Posterior cingulate gyrus (tissue), 11 donors: ENCODE data around the gene CEACAM19.
"Not testable (repeated sequence)": the region's sequence is repeated elsewhere in the genome, so short reads cannot be mapped to it uniquely, and the experiment has no call there.

ENCODE experiments used
- DNase-seq, 10 donors: peaks; one replicate each; pipeline versions ENCODE4 v3.0.0 to v3.0.0-alpha.2; 2020 to 2021; ENCODE audit warnings: mixed read lengths in 3 of 10
- intact Hi-C: fragments of 100-400 bp; cut with DNase I; formaldehyde crosslinking; loops from one replicate; pipeline ENCODE4 v1.15.1; 2023

Gene CEACAM19, protein sequence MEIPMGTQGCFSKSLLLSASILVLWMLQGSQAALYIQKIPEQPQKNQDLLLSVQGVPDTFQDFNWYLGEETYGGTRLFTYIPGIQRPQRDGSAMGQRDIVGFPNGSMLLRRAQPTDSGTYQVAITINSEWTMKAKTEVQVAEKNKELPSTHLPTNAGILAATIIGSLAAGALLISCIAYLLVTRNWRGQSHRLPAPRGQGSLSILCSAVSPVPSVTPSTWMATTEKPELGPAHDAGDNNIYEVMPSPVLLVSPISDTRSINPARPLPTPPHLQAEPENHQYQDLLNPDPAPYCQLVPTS

GRCh38 chr19:44671400-44671799 lies at the start of gene CEACAM19:
TSS of gene CEACAM19 (plus strand) at chr19:44671482. CDS start at chr19:44671932, 450 bp downstream.
- DNase-seq: no peak
- intact Hi-C loops: no loop called here

GRCh38 chr19:44623080-44623479 lies 48.2 kb upstream of the CEACAM19 start:
- intact Hi-C loops: no loop called here
- no peak for DNase-seq

- DNase-seq: no peak
- intact Hi-C loops: no loop called here
These were observed 47.7 kb upstream of the CEACAM19 start for GRCh38 chr19:44623626-44624025.

DNA sequence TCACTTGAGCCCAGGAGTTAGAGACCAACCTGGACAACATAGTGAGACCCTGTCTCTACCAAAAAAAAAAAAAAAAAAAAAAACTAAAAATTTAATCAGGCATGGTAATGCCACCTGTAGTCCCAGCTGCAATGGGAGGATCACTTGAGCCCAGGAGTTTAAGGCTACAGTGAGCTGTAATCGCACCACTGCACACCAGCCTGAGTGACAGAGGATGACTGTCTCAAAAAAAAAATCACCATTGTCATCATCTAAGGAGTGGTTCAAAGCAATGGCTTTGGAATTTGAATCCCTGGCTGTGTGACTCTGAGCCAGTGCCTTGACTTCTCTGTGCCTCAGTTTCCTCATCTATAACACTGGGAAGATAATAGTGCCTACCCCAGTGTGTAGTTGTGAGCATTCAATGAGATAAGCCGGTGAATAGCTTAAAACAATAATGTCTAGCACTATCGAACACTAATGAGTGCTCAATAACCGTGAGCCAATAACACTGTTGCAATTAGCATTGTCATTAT lies 46.4 kb upstream of the CEACAM19 start:
- intact Hi-C loops: no loop called here
- DNase-seq: no peak

DNA sequence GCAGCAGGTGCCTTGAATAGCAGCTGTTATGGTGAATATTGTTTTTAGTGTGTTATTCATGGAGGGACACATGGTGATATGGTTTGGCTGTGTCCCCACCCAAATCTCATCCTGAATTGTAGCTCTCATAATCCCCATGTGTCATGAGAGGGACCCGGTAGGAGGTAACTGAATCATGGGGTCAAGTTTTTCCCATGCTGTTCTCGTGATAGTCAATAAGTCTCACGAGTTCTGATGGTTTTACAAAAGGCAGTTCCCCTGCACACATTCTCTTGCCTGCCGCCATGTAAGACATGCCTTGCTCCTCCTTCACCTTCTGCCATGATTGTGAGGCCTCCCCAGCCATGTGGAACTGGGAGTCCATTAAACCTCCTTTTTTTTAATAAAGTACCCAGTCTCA lies 45.6 kb upstream of the CEACAM19 start:
- DNase-seq, intact Hi-C loops: not testable (repeated sequence)

- intact Hi-C loops: no loop called here
- no peak for DNase-seq
These were observed 45.1 kb upstream of the CEACAM19 start for GRCh38 chr19:44626048-44626624.

DNA sequence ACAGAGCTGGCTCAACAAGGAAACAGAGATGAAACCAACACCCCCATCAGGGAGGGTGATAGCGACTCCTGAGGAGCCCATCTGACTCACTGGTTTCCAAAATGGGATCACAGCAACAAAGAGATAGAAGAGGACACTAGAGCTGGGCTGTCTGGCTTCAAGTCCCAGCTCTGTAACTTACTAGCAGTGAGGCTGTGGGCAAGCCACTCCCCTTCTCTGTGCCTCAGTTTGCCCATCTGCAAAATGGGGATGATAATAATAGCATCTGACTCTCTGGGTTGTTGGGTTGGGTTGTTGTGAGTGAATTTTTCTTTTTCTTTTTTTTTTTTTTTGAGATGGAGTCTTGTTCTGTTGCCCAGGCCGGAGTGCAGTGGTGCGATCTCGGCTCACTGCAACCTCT lies 43.7 kb upstream of the CEACAM19 start:
- intact Hi-C loops: no loop called here
- DNase-seq: no peak

DNA sequence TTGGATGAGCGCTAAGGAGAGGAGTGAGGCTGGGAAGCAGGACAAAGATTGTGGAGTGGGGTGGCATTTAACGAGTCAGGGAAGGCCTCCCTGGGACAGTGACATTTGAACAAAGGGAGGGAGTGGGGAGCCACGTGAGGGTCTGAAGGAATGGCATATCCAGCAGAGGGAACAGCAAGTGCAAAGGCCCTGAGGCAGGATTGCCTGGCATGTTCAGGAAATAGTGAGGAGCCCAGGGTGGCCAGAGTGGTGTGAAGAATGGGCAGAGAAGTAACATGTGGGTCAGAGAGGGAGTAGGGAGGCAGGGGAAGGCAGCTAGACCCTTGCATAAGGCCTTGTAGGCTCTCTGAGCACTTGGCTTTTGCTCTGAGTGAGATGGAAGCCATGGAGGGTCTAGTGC lies 42.5 kb upstream of the CEACAM19 start:
- DNase-seq: no peak
- intact Hi-C loops: no loop called here

GRCh38 chr19:44631611-44632010 lies 39.7 kb upstream of the CEACAM19 start:
- DNase-seq: peak in 1 of 10 donors; percentile 22
- intact Hi-C loops: not testable (repeated sequence)

GRCh38 chr19:44634058-44634457 lies 37.2 kb upstream of the CEACAM19 start:
- peak in 1 of 10 donors; percentile 8 for DNase-seq
- intact Hi-C loops: not testable (repeated sequence)

DNA sequence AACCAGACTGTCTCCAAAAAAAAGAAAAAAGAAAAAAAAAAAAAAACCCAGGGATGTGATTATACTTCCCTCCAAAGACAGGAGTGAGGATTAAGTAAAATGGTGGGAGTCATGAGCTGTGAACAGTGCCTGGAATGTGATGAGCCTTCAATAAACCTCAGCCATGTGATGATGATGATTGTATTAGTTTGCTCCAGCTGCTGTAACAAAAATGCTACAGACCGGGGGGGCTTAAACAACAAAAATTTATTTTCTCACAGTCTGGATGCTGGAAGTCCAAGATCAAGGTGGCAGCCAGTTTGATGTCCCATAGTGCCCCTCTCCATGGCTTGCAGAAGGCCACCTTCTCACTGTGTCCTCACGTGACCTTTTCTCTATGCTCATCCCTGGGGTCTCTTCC lies 36.5 kb upstream of the CEACAM19 start:
- intact Hi-C loops: no loop called here
- peak in 1 of 10 donors; percentile 11 for DNase-seq

- intact Hi-C loops: no loop called here
- peak in 1 of 10 donors; percentile 55 for DNase-seq
These were observed 35.5 kb upstream of the CEACAM19 start for GRCh38 chr19:44635581-44636438.

- intact Hi-C loops: no loop called here
- DNase-seq: peak in 1 of 10 donors; percentile 43
These were observed 34.6 kb upstream of the CEACAM19 start for GRCh38 chr19:44636439-44637389.

- intact Hi-C loops: no loop called here
- no peak for DNase-seq
These were observed 33.9 kb upstream of the CEACAM19 start for GRCh38 chr19:44637390-44637764.

- intact Hi-C loops: no loop called here
- DNase-seq: peak in 1 of 10 donors; percentile 5
These were observed 30.8 kb upstream of the CEACAM19 start for GRCh38 chr19:44640518-44640917.

DNA sequence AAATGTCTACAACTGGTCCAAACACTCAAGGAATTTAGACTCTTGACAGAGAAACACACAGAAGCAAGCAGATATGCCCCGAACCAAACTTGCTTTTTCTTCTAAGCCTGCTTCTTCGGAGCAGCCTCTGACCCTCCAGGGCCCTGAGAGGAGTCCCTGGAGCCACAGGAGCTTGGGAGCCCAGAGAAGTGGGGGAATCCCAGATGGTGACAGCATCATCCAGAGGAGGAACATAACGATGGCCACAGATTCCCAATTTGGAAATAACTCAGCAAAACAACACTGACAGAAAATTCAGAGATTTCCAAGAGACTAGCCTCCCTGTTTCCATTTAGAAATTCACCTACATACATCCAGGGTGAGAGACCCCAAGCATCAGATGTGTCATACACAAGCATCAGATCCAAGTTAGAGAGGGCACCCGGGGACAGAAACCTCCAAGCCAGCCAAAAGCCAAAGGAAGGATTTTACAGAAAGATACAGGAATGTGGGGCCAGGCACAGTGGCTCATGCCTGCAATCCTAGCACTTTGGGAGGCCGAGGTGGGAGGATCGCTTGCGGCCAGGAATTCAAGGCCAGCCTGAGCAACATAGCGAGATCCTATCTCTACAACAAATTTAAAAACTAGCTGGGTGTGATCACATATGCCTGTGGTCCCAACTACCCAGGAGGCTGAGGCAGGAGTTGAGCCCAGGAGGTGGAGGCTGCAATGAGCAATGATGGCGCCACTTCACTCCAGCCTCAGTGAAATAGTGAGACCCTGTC lies 29.6 kb upstream of the CEACAM19 start:
- DNase-seq: peak in 2 of 10 donors; percentile 18 to 20
- intact Hi-C loops: no loop called here

GRCh38 chr19:44642377-44642776 lies 28.9 kb upstream of the CEACAM19 start:
- intact Hi-C loops: no loop called here
- DNase-seq: no peak

GRCh38 chr19:44643605-44644401 lies 27.5 kb upstream of the CEACAM19 start, which contains the start of gene PVR:
TSS of gene PVR (plus strand) at chr19:44643910. CDS start at chr19:44644097, 187 bp downstream.
- DNase-seq: peak; percentile 36 to 94 (median 64)
- intact Hi-C loops: no loop called here
